A673 (cell line): Measurements from ENCODE around the gene PRAMEF20.

ENCODE experiments used
- CTCF ChIP-seq: fragments of 300-800, 200-600 bp; sonication (generic); conservative IDR thresholded peaks from 2 replicates; pipeline ENCODE4 v1.5.1; 2017; ENCODE audit warnings: low read depth, mild to moderate bottlenecking, antibody characterized with exemption, low read length, moderate library complexity, mixed read lengths
- EZH2 ChIP-seq: fragments of 200-600 bp; sonication (generic); IDR thresholded peaks from 2 replicates; pipeline ENCODE4 v1.6.1; 2017; ENCODE audit warnings: borderline replicate concordance, low read depth, mild to moderate bottlenecking, mixed read lengths, antibody characterized with exemption, low read length; ENCODE audit not compliant: poor library complexity, severe bottlenecking

DNA sequence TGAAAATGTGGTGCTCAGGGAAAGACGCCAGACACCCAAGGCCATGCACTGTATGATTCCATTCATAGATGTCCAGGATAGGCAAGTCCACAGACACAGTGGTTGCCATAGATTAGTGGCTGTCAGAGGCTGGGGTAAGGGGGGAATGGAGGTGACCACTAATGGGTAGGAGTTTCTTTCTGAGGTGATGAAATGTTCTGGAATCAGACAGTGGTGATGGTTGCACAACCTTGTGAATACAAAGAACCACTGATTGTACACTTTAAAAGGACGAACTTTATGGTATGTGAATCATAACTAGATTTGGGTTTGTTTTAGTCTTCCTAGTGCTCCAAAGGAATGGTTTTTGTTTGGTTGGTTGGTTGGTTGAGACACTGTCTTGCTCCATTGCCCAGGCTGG, 51.7 kb downstream of the PRAMEF20 start:
- TF ChIP-seq CTCF (no peak), EZH2 (no peak)
